H1 (cell line): ENCODE data around the gene NEDD4L. TPM values are rescaled to one million over a fixed set of nuclear protein-coding genes. Genes with fewer than 3 reads are reported as not detected.

ENCODE experiments used
- CBX5 ChIP-seq: fragments of 300-800, 300-1000 bp; sonication (generic); IDR thresholded peaks from 2 replicates; pipeline ENCODE4 v1.7.1; 2016; ENCODE audit warnings: antibody characterized with exemption, low read length, low read depth
- CREB1 ChIP-seq: IDR thresholded peaks from 2 replicates; pipeline ENCODE4 v1.6.1; 2012; ENCODE audit warnings: inconsistent platforms
- E2F6 ChIP-seq: IDR thresholded peaks from 2 replicates; pipeline ENCODE4 v1.6.1; 2012; ENCODE audit warnings: inconsistent platforms
- GTF2F1 ChIP-seq: IDR thresholded peaks from 2 replicates; pipeline ENCODE4 v1.6.1; 2012; ENCODE audit warnings: low read depth, low read length, improper control_type of control experiment, borderline replicate concordance
- MAFK ChIP-seq: IDR thresholded peaks from 2 replicates; pipeline ENCODE4 v1.6.1; 2012; ENCODE audit warnings: low read depth, mild to moderate bottlenecking, improper control_type of control experiment, low read length
- MAX ChIP-seq: IDR thresholded peaks from 2 replicates; pipeline ENCODE4 v1.6.1; 2012; ENCODE audit warnings: inconsistent platforms
- RAD21 ChIP-seq, 2 experiments: IDR thresholded peaks in 1 of 2; conservative IDR thresholded peaks in 1 of 2; 2 replicates each; pipeline ENCODE4 v1.6.1; 2011; ENCODE audit warnings: low read depth in 2 of 2, low read length in 2 of 2, improper control_type of control experiment in 1 of 2, inconsistent platforms in 1 of 2, mild to moderate bottlenecking in 1 of 2, moderate library complexity in 1 of 2
- SIRT6 ChIP-seq: IDR thresholded peaks from one replicate; pipeline ENCODE4 v1.7.1; 2012; ENCODE audit warnings: low read length, inconsistent platforms
- TCF12 ChIP-seq: IDR thresholded peaks from 2 replicates; pipeline ENCODE4 v1.6.1; 2011; ENCODE audit warnings: low read depth, mild to moderate bottlenecking, low read length
- polyA plus RNA-seq, 7 experiments: library from polyadenylated mRNA; depleted of rRNA in 3 of 7; stranded (reverse) in 5 of 7; unstranded in 2 of 7; fragments of >200 nt in 5 of 7; fragments of 200-250 nt in 2 of 7; gene quantifications; 1 replicate in 5 of 7; 2 replicates in 1 of 7; 4 replicates in 1 of 7; pipeline versions ENCODE4 v1.2.1 to v1.2.3, GENCODE V29; 2011 to 2013; ENCODE audit warnings: missing spikeins in 2 of 7, mixed read lengths in 2 of 7
- total RNA-seq: library from RNA; stranded (reverse); fragmentation: NEBNext Ultra II Directional; extraction: Animal tissue kit (Norgen Biotek cat#: 25700); gene quantifications from 2 replicates; pipeline ENCODE4 v1.2.1, GENCODE V29; 2021
- TF ChIP-seq, protein P1 (sequence below): fragments of 300-600 bp; sonication (generic); IDR thresholded peaks from 2 replicates; pipeline ENCODE4 v1.7.1; 2012; ENCODE audit warnings: low read length, moderate library complexity, mild to moderate bottlenecking, inconsistent platforms; ENCODE audit not compliant: insufficient replicate concordance
- TF ChIP-seq, protein P2 (sequence below): IDR thresholded peaks from 2 replicates; pipeline ENCODE4 v1.6.1; 2011; ENCODE audit warnings: low read depth, mild to moderate bottlenecking, low read length; ENCODE audit not compliant: insufficient read depth

NEDD4L gene
- total and polyA plus RNA-seq, 2 of the 8 experiments (the other 6 are each of a cell fraction or from before 2014, with no cell fraction given) = 37.3 to 69.8 TPM

DNA sequence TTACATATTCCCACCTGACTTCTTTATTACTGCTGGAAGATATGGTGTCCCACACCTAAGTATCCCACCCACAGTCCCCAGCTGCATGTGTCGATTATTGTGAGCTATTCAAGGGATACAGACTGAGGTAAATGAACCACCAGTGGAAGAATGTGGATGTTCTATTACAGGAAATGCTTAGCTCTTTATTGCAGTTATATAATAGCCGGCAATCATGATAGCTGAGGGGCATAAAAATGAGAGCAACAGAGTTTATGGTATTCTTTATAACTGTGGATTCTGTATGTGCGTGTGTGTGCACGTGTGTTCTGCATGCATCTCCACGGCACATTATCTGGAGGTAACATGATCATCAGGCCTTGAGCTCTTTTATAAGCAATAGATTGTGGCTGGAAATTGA, 198.9 kb downstream of the NEDD4L start (continued):
- TF ChIP-seq, protein P1, sequence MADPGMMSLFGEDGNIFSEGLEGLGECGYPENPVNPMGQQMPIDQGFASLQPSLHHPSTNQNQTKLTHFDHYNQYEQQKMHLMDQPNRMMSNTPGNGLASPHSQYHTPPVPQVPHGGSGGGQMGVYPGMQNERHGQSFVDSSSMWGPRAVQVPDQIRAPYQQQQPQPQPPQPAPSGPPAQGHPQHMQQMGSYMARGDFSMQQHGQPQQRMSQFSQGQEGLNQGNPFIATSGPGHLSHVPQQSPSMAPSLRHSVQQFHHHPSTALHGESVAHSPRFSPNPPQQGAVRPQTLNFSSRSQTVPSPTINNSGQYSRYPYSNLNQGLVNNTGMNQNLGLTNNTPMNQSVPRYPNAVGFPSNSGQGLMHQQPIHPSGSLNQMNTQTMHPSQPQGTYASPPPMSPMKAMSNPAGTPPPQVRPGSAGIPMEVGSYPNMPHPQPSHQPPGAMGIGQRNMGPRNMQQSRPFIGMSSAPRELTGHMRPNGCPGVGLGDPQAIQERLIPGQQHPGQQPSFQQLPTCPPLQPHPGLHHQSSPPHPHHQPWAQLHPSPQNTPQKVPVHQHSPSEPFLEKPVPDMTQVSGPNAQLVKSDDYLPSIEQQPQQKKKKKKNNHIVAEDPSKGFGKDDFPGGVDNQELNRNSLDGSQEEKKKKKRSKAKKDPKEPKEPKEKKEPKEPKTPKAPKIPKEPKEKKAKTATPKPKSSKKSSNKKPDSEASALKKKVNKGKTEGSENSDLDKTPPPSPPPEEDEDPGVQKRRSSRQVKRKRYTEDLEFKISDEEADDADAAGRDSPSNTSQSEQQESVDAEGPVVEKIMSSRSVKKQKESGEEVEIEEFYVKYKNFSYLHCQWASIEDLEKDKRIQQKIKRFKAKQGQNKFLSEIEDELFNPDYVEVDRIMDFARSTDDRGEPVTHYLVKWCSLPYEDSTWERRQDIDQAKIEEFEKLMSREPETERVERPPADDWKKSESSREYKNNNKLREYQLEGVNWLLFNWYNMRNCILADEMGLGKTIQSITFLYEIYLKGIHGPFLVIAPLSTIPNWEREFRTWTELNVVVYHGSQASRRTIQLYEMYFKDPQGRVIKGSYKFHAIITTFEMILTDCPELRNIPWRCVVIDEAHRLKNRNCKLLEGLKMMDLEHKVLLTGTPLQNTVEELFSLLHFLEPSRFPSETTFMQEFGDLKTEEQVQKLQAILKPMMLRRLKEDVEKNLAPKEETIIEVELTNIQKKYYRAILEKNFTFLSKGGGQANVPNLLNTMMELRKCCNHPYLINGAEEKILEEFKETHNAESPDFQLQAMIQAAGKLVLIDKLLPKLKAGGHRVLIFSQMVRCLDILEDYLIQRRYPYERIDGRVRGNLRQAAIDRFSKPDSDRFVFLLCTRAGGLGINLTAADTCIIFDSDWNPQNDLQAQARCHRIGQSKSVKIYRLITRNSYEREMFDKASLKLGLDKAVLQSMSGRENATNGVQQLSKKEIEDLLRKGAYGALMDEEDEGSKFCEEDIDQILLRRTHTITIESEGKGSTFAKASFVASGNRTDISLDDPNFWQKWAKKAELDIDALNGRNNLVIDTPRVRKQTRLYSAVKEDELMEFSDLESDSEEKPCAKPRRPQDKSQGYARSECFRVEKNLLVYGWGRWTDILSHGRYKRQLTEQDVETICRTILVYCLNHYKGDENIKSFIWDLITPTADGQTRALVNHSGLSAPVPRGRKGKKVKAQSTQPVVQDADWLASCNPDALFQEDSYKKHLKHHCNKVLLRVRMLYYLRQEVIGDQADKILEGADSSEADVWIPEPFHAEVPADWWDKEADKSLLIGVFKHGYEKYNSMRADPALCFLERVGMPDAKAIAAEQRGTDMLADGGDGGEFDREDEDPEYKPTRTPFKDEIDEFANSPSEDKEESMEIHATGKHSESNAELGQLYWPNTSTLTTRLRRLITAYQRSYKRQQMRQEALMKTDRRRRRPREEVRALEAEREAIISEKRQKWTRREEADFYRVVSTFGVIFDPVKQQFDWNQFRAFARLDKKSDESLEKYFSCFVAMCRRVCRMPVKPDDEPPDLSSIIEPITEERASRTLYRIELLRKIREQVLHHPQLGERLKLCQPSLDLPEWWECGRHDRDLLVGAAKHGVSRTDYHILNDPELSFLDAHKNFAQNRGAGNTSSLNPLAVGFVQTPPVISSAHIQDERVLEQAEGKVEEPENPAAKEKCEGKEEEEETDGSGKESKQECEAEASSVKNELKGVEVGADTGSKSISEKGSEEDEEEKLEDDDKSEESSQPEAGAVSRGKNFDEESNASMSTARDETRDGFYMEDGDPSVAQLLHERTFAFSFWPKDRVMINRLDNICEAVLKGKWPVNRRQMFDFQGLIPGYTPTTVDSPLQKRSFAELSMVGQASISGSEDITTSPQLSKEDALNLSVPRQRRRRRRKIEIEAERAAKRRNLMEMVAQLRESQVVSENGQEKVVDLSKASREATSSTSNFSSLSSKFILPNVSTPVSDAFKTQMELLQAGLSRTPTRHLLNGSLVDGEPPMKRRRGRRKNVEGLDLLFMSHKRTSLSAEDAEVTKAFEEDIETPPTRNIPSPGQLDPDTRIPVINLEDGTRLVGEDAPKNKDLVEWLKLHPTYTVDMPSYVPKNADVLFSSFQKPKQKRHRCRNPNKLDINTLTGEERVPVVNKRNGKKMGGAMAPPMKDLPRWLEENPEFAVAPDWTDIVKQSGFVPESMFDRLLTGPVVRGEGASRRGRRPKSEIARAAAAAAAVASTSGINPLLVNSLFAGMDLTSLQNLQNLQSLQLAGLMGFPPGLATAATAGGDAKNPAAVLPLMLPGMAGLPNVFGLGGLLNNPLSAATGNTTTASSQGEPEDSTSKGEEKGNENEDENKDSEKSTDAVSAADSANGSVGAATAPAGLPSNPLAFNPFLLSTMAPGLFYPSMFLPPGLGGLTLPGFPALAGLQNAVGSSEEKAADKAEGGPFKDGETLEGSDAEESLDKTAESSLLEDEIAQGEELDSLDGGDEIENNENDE = no peak
- TF ChIP-seq MAX = no peak
- no peak for TF ChIP-seq RAD21 (IDR thresholded peaks at IDR 0.05 in 1 of 2, conservative IDR thresholded peaks at IDR 0.05 in 1 of 2; ENCODE audit: low read depth in 2 of 2, low read length in 2 of 2)
- no peak for TF ChIP-seq E2F6
- no peak for TF ChIP-seq CREB1
- no peak for TF ChIP-seq MAFK
- TF ChIP-seq, protein P2, sequence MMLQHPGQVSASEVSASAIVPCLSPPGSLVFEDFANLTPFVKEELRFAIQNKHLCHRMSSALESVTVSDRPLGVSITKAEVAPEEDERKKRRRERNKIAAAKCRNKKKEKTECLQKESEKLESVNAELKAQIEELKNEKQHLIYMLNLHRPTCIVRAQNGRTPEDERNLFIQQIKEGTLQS = no peak
- no peak for TF ChIP-seq SIRT6
- no peak for TF ChIP-seq TCF12
- TF ChIP-seq GTF2F1 = no peak
- no peak for TF ChIP-seq CBX5
